Stimulated activated CD8-positive, alpha-beta memory T cell treated with anti-CD3 and anti-CD28 coated beads, Interleukin-12 subunit alpha, Interleukin-12 subunit beta, amount 100 ng/mL, for 24 hours (primary cell): ENCODE measurements around the gene SPAG9.

Experiments
- DNase-seq: peaks from one replicate; pipeline ENCODE4 v3.0.0-alpha.2; 2020; ENCODE audit errors: extremely low read depth

Gene SPAG9

DNA sequence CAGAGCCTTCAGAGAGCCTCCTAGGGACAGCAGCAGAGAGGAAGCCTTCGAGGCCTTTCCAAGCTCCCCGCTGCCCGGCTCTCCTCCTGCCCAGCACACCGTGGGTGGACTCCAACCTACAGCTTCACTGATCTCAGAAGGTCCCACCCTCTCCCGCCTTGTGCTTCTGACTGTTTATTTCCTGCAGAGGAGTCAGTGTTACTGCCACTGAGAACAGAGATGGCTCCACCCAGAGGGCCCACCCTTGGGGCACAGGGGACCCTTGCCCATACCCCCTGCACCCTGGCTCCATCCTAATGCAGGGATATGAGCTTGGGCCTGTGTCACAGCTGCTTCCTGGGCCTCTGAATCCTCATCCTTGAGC lies 201.8 kb downstream of the SPAG9 start:
- no peak for DNase-seq

- no peak for DNase-seq
These were observed 202.4 kb downstream of the SPAG9 start for GRCh38 chr17:50918071-50918932.

- no peak for DNase-seq
These were observed 203.3 kb downstream of the SPAG9 start for GRCh38 chr17:50917418-50917743.

DNA sequence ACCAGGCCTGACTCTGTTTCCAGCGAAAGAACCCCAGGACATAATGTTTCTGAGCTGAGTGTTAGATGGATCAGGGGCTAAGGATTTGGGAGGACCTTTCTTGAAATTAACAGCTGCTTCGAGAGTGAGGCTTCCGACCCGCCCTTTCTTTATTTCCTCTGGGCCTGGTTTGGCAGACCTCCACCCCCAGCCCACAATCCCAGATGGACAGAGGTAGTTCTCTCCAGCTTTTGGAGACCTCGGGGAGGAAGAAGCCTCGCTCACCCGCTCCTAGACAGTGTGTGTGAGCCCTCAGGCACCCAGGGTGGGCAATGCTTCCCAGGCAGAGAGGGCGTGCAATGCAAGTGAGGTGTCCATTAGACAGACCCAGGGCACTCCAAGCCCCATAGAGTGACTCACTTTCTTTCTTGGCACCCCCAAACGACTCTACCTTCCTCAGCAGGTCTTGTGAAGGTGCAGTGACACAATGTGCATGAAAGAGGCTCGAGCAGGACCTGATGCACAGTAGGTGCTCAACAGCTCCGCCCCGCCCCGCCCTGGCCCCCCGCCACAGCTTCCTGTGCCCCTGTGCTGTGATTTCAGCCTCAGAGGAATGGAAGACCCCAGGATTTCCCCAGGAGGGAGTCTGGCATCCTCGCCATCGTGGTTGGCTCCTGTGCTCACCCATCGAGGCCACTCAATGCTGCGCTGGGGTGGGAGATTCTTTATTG lies 203.8 kb downstream of the SPAG9 start:
- no peak for DNase-seq

- DNase-seq: no peak
These were observed 204.5 kb downstream of the SPAG9 start for GRCh38 chr17:50916026-50916707.

DNA sequence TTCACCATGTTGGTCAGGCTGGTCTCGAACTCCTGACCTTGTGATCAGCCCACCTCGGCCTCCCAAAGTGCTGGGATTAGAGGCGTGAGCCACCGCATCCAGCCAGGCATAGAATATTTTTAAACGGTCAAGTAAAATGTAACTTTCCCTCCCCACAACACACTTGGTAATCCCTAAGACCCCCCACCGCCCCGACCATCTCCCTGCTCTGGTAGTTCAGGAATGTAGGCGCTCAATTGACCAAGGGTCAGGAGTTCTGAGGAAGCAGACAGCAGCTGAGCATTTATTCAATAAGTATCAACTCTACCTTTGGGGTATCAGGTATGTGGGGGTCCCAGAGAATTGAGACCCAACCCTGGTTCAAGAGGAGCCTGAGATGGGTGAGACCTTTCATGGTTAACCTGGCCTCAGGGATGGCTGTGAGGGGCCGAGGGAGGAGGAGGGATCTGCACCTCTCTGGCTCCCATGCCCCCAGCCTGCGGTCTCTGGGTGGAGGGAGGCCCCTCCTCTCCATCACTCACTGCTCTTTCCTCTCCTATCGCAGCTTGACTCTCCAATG lies 206.1 kb downstream of the SPAG9 start:
- no peak for DNase-seq

DNA sequence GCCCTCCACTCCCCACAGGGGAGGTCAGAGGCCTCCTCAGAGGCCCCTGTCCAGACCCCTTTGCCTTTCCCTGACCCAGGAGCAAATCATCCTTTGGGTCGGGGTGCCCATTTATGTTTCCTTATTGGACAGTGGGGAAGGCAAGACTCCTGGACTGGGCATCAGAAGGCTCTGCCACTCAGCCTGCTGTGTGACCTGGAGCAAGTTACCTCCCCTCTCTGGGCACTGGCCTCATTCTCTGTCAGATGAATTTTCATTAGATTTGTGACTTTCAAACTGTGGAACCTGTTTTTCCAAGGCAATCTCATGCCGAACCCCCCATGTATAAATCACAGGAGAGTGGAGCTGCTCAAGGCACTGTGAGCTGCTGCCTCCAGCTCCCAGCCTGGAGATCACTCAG lies 207.5 kb downstream of the SPAG9 start:
- DNase-seq: no peak
